PC-9 (cell line): Measurements from ENCODE around the gene FXYD6. TPM values are rescaled to one million over a fixed set of nuclear protein-coding genes. Genes with fewer than 3 reads are reported as not detected.

ENCODE experiments used
- BruUV-seq: library from RNA; stranded (reverse); fragments of 400-500 nt; replicated peaks from 2 replicates; lab custom pipeline; 2021; lab: Mats Ljungman, UMichigan
- CTCF ChIA-PET: fragments of 300-600 bp; sonication (Branson Sonifier 250); formaldehyde crosslinking; loops from one replicate; lab custom pipeline; 2022; ENCODE audit warnings: antibody characterized with exemption; lab: Charles Lee
- POLR2A ChIA-PET: fragments of 300-600 bp; sonication (Branson Sonifier 250); formaldehyde crosslinking; loops from one replicate; lab custom pipeline; 2022; ENCODE audit warnings: antibody characterized with exemption; ENCODE audit not compliant: unreplicated experiment; lab: Charles Lee
- DNase-seq, 2 experiments: peaks; one replicate each; pipeline versions ENCODE4 v3.0.0 to v3.0.0-alpha.2; 2015 to 2022; ENCODE audit warnings: mixed read lengths in 1 of 2
- H2AFZ ChIP-seq: fragments of 200-600 bp; sonication (generic); 2 replicates; pipeline ENCODE4 v1.8.1; 2017; ENCODE audit warnings: antibody characterized with exemption
- H3F3A ChIP-seq: fragments of 200-600 bp; sonication (generic); 2 replicates; pipeline ENCODE4 v1.8.1; 2017; ENCODE audit warnings: antibody characterized with exemption, mild to moderate bottlenecking, low read depth; ENCODE audit not compliant: insufficient read depth
- H3K27ac ChIP-seq: fragments of 200-600 bp; sonication (generic); 2 replicates; pipeline ENCODE4 v1.6.1; 2016; ENCODE audit warnings: mixed run types
- H3K27me3 ChIP-seq: fragments of 200-600 bp; sonication (generic); 2 replicates; pipeline ENCODE4 v1.6.1; 2016; ENCODE audit warnings: low read depth, mixed run types; ENCODE audit not compliant: insufficient read depth
- H3K36me3 ChIP-seq: fragments of 200-600 bp; sonication (generic); 2 replicates; pipeline ENCODE4 v1.6.1; 2016; ENCODE audit warnings: low read depth, mixed run types
- H3K4me1 ChIP-seq: fragments of 200-600 bp; sonication (generic); replicated peaks from 2 replicates; pipeline ENCODE4 v1.6.1; 2016; ENCODE audit warnings: mixed run types; ENCODE audit not compliant: insufficient read depth
- H3K4me2 ChIP-seq: fragments of 200-600 bp; sonication (generic); 2 replicates; pipeline ENCODE4 v1.6.1; 2017; ENCODE audit warnings: mixed run types
- H3K4me3 ChIP-seq: fragments of 200-600 bp; sonication (generic); 2 replicates; pipeline ENCODE4 v1.6.1; 2016; ENCODE audit warnings: mixed run types
- H3K79me2 ChIP-seq: fragments of 200-600 bp; sonication (generic); 2 replicates; pipeline ENCODE4 v1.6.1; 2017; ENCODE audit warnings: low read depth, mixed run types
- H3K9me2 ChIP-seq: fragments of 200-600 bp; sonication (generic); 2 replicates; pipeline ENCODE4 v1.8.1; 2017; ENCODE audit warnings: mild to moderate bottlenecking; ENCODE audit not compliant: insufficient read depth
- H3K9me3 ChIP-seq: fragments of 200-600 bp; sonication (generic); 2 replicates; pipeline ENCODE4 v1.8.1; 2016; ENCODE audit warnings: low read depth; ENCODE audit not compliant: insufficient read depth
- H4K20me1 ChIP-seq: fragments of 200-600 bp; sonication (generic); 2 replicates; pipeline ENCODE4 v1.8.1; 2017; ENCODE audit not compliant: insufficient read depth
- CTCF ChIP-seq: fragments of 200-600 bp; sonication (generic); conservative IDR thresholded peaks from 2 replicates; pipeline ENCODE4 v1.6.1; 2017; ENCODE audit warnings: mixed run types, antibody characterized with exemption, mild to moderate bottlenecking, moderate library complexity
- EZH2 ChIP-seq: fragments of 200-600 bp; sonication (generic); IDR thresholded peaks from 2 replicates; pipeline ENCODE4 v1.8.0; 2017; ENCODE audit warnings: antibody characterized with exemption, low read depth
- intact Hi-C: fragments of 100-400 bp; cut with micrococcal nuclease; formaldehyde crosslinking; loops from one replicate; pipeline ENCODE4 v1.10.0; 2022; ENCODE audit not compliant: unreplicated experiment
- total RNA-seq: library from RNA; stranded (reverse); gene quantifications from 2 replicates; pipeline ENCODE4 v1.2.3, GENCODE V29; 2021

Gene FXYD6
- total RNA-seq, 1 experiment from 2014 or later, result 0.20 TPM

GRCh38 chr11:117881217-117881616 is 4.8 kb upstream of the FXYD6 start:
- Histone ChIP-seq H4K20me1 (no peaks in the 10 kb centered on the region), H3K27me3 (peaks cover 81% of the 10 kb centered on the region), H3K9me3 (no peaks in the 10 kb centered on the region), H3K27ac (no peak overlapping the region), H3K9me2 (no peaks in the 10 kb centered on the region), H3K4me3 (no peak overlapping the region), H3K4me2 (no peak overlapping the region), H2AFZ (no peak overlapping the region), H3K79me2 (no peaks in the 10 kb centered on the region), H3K4me1 (no peaks in the 10 kb centered on the region), H3K36me3 (no peaks in the 10 kb centered on the region), H3F3A (no peaks in the 10 kb centered on the region)
- ChIA-PET CTCF (no interaction called here), POLR2A (no interaction called here)
- BruUV-seq, result no TSS peak
- no peak for TF ChIP-seq CTCF
- TF ChIP-seq EZH2, result no peak
- intact Hi-C loops, result no loop called here
- no peak for DNase-seq

GRCh38 chr11:117879516-117880480 is 3.3 kb upstream of the FXYD6 start:
- Histone ChIP-seq H3K9me3 (no peaks in the 10 kb centered on the region), H3K27me3 (peaks cover 88% of the 10 kb centered on the region), H2AFZ (no peak overlapping the region), H4K20me1 (no peaks in the 10 kb centered on the region), H3K9me2 (no peaks in the 10 kb centered on the region), H3K4me3 (no peak overlapping the region), H3K36me3 (no peaks in the 10 kb centered on the region), H3K4me1 (no peaks in the 10 kb centered on the region), H3K27ac (no peak overlapping the region), H3F3A (no peaks in the 10 kb centered on the region), H3K4me2 (no peak overlapping the region), H3K79me2 (no peaks in the 10 kb centered on the region)
- no TSS peak for BruUV-seq
- TF ChIP-seq EZH2, result no peak
- TF ChIP-seq CTCF, result no peak
- CTCF ChIA-PET, result no interaction called here
- POLR2A ChIA-PET, result interaction anchor here (0.7 kb wide), 1 partner anchor 48 kb away, joined by 6 read pairs; no protein-coding TSS in a partner anchor
- no peak for DNase-seq
- intact Hi-C loops, result no loop called here

- TF ChIP-seq EZH2 (no peak), CTCF (no peak)
- no peak for DNase-seq
- ChIA-PET POLR2A (interaction anchor here (0.7 kb wide), 1 partner anchor 49 kb away, joined by 6 read pairs; no protein-coding TSS in a partner anchor), CTCF (no interaction called here)
- H3K4me1 ChIP-seq, result no peaks in the 10 kb centered on the region
- no peak overlapping the region for H3K4me3 ChIP-seq
- no peak overlapping the region for H3K4me2 ChIP-seq
- no peak overlapping the region for H3K27ac ChIP-seq
- no peaks in the 10 kb centered on the region for H4K20me1 ChIP-seq
- no peak overlapping the region for H2AFZ ChIP-seq
- H3F3A ChIP-seq, result no peaks in the 10 kb centered on the region
- no peaks in the 10 kb centered on the region for H3K9me3 ChIP-seq
- H3K36me3 ChIP-seq, result no peaks in the 10 kb centered on the region
- H3K9me2 ChIP-seq, result no peaks in the 10 kb centered on the region
- BruUV-seq, result no TSS peak
- peaks cover 92% of the 10 kb centered on the region for H3K27me3 ChIP-seq
- no peaks in the 10 kb centered on the region for H3K79me2 ChIP-seq
- intact Hi-C loops, result no loop called here
Measured at GRCh38 chr11:117878939-117879475, 2.5 kb upstream of the FXYD6 start.
